GM18867 (cell line): ENCODE results near the gene PCDH1.

ENCODE experiments used
- ATAC-seq: cut with Tn5 transposase; IDR thresholded peaks from one replicate; pipeline ENCODE4 v1.9.1; 2021; ENCODE audit warnings: mild to moderate bottlenecking, moderate library complexity; ENCODE audit not compliant: unreplicated experiment

The PCDH1 gene

GRCh38 chr5:141875022-141875740, 3.0 kb downstream of the PCDH1 start:
- ATAC-seq = no peak

- no peak for ATAC-seq
These were observed 3.8 kb downstream of the PCDH1 start for GRCh38 chr5:141874262-141874964.

GRCh38 chr5:141873933-141874261, 4.3 kb downstream of the PCDH1 start:
- ATAC-seq = no peak

- no peak for ATAC-seq
These were observed 5.5 kb downstream of the PCDH1 start for GRCh38 chr5:141872496-141873356.

- no peak for ATAC-seq
These were observed 6.3 kb downstream of the PCDH1 start for GRCh38 chr5:141871870-141872269.

GRCh38 chr5:141870871-141871270, 7.3 kb downstream of the PCDH1 start:
- ATAC-seq = no peak

- no peak for ATAC-seq
These were observed 8.0 kb downstream of the PCDH1 start for GRCh38 chr5:141870228-141870627.

GRCh38 chr5:141869514-141869913, 8.7 kb downstream of the PCDH1 start:
- no peak for ATAC-seq

- ATAC-seq = no peak
These were observed 9.2 kb downstream of the PCDH1 start for GRCh38 chr5:141869040-141869439.

GRCh38 chr5:141868541-141868940, 9.7 kb downstream of the PCDH1 start:
- ATAC-seq = no peak

GRCh38 chr5:141867651-141868050, 10.6 kb downstream of the PCDH1 start:
- no peak for ATAC-seq

- ATAC-seq = no peak
These were observed 11.1 kb downstream of the PCDH1 start for GRCh38 chr5:141867139-141867538.

- no peak for ATAC-seq
These were observed 12.1 kb downstream of the PCDH1 start for GRCh38 chr5:141866096-141866495.

- ATAC-seq = no peak
These were observed 12.8 kb downstream of the PCDH1 start for GRCh38 chr5:141865406-141865805.

GRCh38 chr5:141864371-141865370, 13.5 kb downstream of the PCDH1 start:
- ATAC-seq = no peak

GRCh38 chr5:141863569-141864178, 14.5 kb downstream of the PCDH1 start:
- no peak for ATAC-seq

- ATAC-seq = no peak
These were observed 15.2 kb downstream of the PCDH1 start for GRCh38 chr5:141862936-141863543.

GRCh38 chr5:141861194-141861593, 17.0 kb downstream of the PCDH1 start:
- no peak for ATAC-seq

- no peak for ATAC-seq
These were observed 20.0 kb downstream of the PCDH1 start for GRCh38 chr5:141858079-141858765.
